ENCODE data around the gene DOC2B.
"Not testable (repeated sequence)": the region's sequence is repeated elsewhere in the genome, so short reads cannot be mapped to it uniquely, and the experiment has no call there.

Gene DOC2B

GRCh38 chr17:142876-143784, 38.3 kb downstream of the DOC2B start:
- no peak for DNase-seq

DNA sequence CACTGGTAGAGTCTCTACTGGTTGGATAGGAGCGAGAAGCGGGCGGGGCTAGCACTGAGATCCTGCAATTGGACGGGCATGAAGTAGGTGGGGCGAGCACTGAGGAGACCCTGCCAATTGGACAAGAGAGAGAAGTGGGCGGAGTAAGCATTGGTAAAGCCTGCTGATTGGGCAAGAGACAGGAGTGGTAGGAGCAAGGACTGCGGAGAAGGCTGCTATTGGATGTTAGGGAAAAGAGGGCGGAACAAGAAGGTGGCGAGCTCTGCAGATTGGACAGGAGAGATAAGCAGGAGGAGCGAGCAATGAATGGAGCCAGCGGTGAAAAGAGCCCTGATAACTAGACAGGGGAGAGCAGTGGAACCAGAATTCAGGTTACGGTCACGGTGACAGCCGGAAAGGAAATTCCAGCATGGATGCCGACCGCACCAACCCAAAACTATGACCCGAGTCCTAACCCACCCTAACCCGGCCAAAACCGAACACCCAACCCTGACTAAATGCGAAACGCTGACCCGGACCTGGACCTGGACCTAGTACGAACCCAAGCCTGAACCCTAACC, 39.3 kb downstream of the DOC2B start:
- DNase-seq = peak; percentile 13

DNA sequence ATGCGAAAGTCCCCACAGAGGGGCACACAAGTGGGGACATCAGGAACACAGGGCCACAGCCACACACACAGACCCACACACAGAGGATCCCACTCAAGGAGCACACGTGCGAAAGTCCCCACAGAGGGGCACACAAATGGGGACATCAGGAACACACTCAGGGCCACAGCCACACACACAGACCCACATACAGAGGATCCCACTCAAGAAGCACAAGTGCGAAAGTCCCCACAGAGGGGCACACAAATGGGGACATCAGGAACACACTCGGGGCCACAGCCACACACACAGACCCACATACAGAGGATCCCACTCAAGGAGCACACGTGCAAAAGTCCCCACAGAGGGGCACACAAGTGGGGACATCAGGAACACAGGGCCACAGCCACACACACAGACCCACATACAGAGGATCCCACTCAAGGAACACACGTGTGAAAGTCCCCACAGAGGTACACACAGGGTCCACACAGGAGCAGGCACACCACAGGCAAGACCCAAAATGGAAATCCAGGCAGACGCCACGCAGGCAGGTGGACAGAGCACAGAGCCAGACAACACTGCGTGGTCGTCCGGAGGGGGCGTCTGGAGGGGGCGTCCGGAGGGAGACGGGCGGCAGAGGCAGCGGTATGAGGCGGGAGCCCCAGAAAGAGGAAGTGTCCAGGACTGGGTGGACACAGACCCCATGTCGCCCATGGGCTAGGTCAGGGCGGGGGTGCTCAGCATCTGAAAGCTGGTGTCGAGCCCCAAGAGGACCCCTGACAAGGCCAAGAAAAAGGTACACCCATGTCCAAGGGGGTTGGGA, 41.8 kb downstream of the DOC2B start:
- not testable (repeated sequence) for DNase-seq

- DNase-seq = not testable (repeated sequence)
Observed at GRCh38 chr17:137166-137807, 44.2 kb downstream of the DOC2B start, which contains the start of gene SCGB1C2. Gene SCGB1C2, plus strand, starts transcription at chr17:137569. Its CDS starts 22 bp downstream, at chr17:137591.

DNA sequence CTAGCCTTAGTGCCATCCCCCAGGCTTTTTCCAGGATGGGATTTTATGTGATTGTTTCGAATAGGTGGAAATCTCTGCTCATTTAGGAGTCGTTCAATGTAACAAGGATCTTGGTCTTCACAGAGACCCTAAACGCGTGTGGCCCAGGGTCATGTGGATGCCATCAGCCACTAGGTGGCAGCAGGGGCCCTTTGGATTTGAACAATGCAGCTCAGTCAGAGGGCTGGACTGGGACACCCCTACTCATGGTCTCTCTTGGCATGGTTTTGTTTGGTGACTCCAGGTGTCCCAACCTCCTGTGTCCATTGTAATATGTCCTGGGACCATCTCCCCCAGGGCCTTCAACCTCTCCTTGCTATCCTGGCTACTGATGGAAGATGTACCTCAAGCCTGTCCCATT, 44.9 kb downstream of the DOC2B start:
- peak; percentile 82 for DNase-seq

DNA sequence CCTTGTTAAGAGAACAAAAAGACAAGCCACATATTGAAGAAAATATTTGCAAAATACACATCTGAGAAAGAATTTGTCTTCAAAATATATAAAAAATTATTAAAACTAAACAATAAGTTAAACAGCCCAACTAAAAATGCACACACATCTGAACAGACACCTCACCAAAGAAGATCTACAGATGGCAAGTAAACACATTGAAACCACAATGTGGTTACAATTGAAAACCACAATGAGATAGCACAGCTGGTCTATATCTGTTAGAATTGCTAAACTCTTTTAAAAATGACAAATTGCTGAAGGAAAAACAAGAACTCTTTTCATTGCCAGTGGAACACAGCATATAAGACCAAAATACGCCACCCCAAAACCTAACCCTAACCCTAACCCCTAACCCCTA, 45.6 kb downstream of the DOC2B start:
- DNase-seq = not testable (repeated sequence)

- not testable (repeated sequence) for DNase-seq
Observed at GRCh38 chr17:135022-135421, 46.4 kb downstream of the DOC2B start.

DNA sequence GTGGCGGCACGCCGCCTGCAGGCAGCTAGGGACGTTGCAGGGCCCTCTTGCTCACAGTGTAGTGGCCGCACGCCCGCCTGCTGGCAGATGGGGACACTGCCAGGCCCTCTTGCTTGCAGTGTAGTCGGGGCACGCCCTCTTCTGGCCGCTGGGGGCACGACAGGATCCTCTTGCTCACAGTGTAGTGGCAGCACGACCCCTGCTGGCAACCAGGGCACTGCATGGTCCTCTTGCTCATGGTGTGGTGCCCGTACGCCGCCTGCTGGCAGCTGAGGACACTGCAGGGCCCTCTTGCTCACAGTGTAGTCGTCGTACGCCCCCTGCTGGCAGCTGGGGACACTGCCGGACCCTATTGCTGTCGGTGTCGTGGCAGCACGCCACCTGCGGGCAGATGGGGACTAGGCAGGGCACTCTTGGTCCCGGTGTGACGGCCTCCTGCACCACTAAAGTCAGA, 47.1 kb downstream of the DOC2B start:
- DNase-seq = not testable (repeated sequence)

DNA sequence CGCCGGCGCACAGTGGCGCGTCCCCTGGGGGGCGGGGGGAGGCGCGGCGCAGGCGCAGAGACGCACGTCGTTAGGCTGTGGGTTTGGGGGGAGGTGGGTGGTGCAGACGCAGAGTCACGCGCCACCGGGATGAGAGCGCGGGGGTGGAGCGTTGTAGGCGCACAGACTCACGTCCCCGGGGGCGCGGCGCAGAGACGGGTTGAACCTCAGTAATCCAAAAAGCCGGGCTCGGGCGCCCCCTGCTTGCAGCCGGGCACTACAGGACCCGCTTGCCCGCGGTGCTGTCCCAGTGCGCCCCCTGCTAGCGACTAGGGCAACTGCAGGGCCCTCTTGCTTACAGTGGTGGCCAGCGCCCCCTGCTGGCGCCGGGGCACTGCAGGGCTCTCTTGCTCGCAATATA, 47.5 kb downstream of the DOC2B start:
- not testable (repeated sequence) for DNase-seq

GRCh38 chr17:118339-118917, 63.0 kb downstream of the DOC2B start:
- DNase-seq = peak; percentile 75

DNA sequence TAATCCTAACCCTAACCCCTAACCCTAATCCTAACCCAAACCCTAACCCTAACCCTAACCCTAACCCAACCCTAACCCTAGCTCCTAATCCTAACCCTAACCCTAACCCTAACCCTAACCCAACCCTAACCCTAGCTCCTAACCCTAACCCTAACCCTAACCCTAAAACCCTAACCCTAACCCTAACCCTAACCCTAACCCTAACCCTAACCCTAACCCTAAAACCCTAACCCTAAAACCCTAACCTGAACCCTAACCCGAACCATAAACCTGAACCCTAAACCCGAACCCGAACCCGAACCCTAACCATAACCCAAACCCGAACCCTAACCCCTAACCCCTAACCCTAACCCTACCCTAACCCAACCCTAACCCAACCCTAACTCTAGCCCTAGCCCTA, 68.3 kb downstream of the DOC2B start:
- not testable (repeated sequence) for DNase-seq

All from activated naive CD4-positive, alpha-beta T cell treated with Interleukin-2 at 50 U/mL for 16 hours (primary cell).